ENCODE data around the gene CUX1. TPM values are rescaled to one million over a fixed set of nuclear protein-coding genes. Genes with fewer than 3 reads are reported as not detected.
"Not testable (repeated sequence)": the region's sequence is repeated elsewhere in the genome, so short reads cannot be mapped to it uniquely, and the experiment has no call there.

CUX1 gene
- total RNA-seq, 2 donors from 2014 or later, result 24.7 to 26.2 TPM

GRCh38 chr7:101996131-101996691 is 178.8 kb downstream of the CUX1 start:
- ATAC-seq (replicated peaks in 1 of 2) (no peak), DNase-seq (no peak)
- no peak overlapping the region for H3K4me3 Mint-ChIP-seq
- H3K27ac Mint-ChIP-seq, result no peak overlapping the region
- no peaks in the 10 kb centered on the region for H3K27me3 Mint-ChIP-seq (ENCODE audit: low read depth)
- H3K9me3 Mint-ChIP-seq, result no peaks in the 10 kb centered on the region
- H3K36me3 Mint-ChIP-seq (ENCODE audit: insufficient read depth in 2 of 2), result no peaks in the 10 kb centered on the region
- H3K4me1 Mint-ChIP-seq (ENCODE audit: low read depth), result peaks cover under 1% of the 10 kb centered on the region

GRCh38 chr7:101996876-101997275 is 179.4 kb downstream of the CUX1 start:
- DNase-seq, result no peak
- Mint-ChIP-seq H3K36me3 (ENCODE audit: insufficient read depth in 2 of 2) (no peaks in the 10 kb centered on the region), H3K9me3 (no peaks in the 10 kb centered on the region), H3K27me3 (ENCODE audit: low read depth) (no peaks in the 10 kb centered on the region), H3K27ac (no peak overlapping the region), H3K4me1 (ENCODE audit: low read depth) (no peaks in the 10 kb centered on the region), H3K4me3 (no peak overlapping the region)
- ATAC-seq (replicated peaks in 1 of 2), result no peak

GRCh38 chr7:101998029-101998905 is 180.8 kb downstream of the CUX1 start:
- no peak for ATAC-seq (replicated peaks in 1 of 2)
- H3K27ac Mint-ChIP-seq, result no peak overlapping the region
- no peaks in the 10 kb centered on the region for H3K4me1 Mint-ChIP-seq (ENCODE audit: low read depth)
- H3K36me3 Mint-ChIP-seq (ENCODE audit: insufficient read depth in 2 of 2), result no peaks in the 10 kb centered on the region
- H3K27me3 Mint-ChIP-seq (ENCODE audit: low read depth), result no peaks in the 10 kb centered on the region
- no peak for DNase-seq
- no peak overlapping the region for H3K4me3 Mint-ChIP-seq
- H3K9me3 Mint-ChIP-seq, result no peaks in the 10 kb centered on the region

GRCh38 chr7:101998906-101999240 is 181.4 kb downstream of the CUX1 start:
- no peaks in the 10 kb centered on the region for H3K4me1 Mint-ChIP-seq (ENCODE audit: low read depth)
- ATAC-seq (replicated peaks in 1 of 2) (no peak), DNase-seq (no peak)
- H3K27me3 Mint-ChIP-seq (ENCODE audit: low read depth), result no peaks in the 10 kb centered on the region
- no peaks in the 10 kb centered on the region for H3K36me3 Mint-ChIP-seq (ENCODE audit: insufficient read depth in 2 of 2)
- H3K9me3 Mint-ChIP-seq, result no peaks in the 10 kb centered on the region
- no peak overlapping the region for H3K27ac Mint-ChIP-seq
- no peak overlapping the region for H3K4me3 Mint-ChIP-seq

GRCh38 chr7:101999393-101999792 is 182.0 kb downstream of the CUX1 start:
- Mint-ChIP-seq H3K4me3 (no peak overlapping the region), H3K9me3 (no peaks in the 10 kb centered on the region)
- ATAC-seq (replicated peaks in 1 of 2), result no peak

GRCh38 chr7:102000123-102000522 is 182.7 kb downstream of the CUX1 start:
- DNase-seq (no peak), ATAC-seq (replicated peaks in 1 of 2) (no peak)
- H3K4me3 Mint-ChIP-seq, result no peak overlapping the region
- H3K36me3 Mint-ChIP-seq (ENCODE audit: insufficient read depth in 2 of 2), result no peaks in the 10 kb centered on the region
- no peaks in the 10 kb centered on the region for H3K27me3 Mint-ChIP-seq (ENCODE audit: low read depth)
- no peaks in the 10 kb centered on the region for H3K9me3 Mint-ChIP-seq
- H3K27ac Mint-ChIP-seq, result no peak overlapping the region
- no peaks in the 10 kb centered on the region for H3K4me1 Mint-ChIP-seq (ENCODE audit: low read depth)

More at GRCh38 chr7:101999393-101999792, 182.0 kb downstream of the CUX1 start:
- no peaks in the 10 kb centered on the region for H3K27me3 Mint-ChIP-seq (ENCODE audit: low read depth)
- H3K4me1 Mint-ChIP-seq (ENCODE audit: low read depth), result no peaks in the 10 kb centered on the region
- no peak overlapping the region for H3K27ac Mint-ChIP-seq
- DNase-seq, result no peak
- no peaks in the 10 kb centered on the region for H3K36me3 Mint-ChIP-seq (ENCODE audit: insufficient read depth in 2 of 2)

GRCh38 chr7:102004229-102004628 is 186.8 kb downstream of the CUX1 start:
- Mint-ChIP-seq H3K4me1 (ENCODE audit: low read depth) (no peaks in the 10 kb centered on the region), H3K4me3 (no peak overlapping the region), H3K36me3 (ENCODE audit: insufficient read depth in 2 of 2) (no peaks in the 10 kb centered on the region), H3K27ac (no peak overlapping the region), H3K27me3 (ENCODE audit: low read depth) (no peaks in the 10 kb centered on the region), H3K9me3 (no peaks in the 10 kb centered on the region)
- ATAC-seq (replicated peaks in 1 of 2) (no peak), DNase-seq (no peak)

GRCh38 chr7:102004848-102005247 is 187.4 kb downstream of the CUX1 start:
- DNase-seq (no peak), ATAC-seq (replicated peaks in 1 of 2) (no peak)
- no peak overlapping the region for H3K27ac Mint-ChIP-seq
- H3K36me3 Mint-ChIP-seq (ENCODE audit: insufficient read depth in 2 of 2), result no peaks in the 10 kb centered on the region
- H3K27me3 Mint-ChIP-seq (ENCODE audit: low read depth), result no peaks in the 10 kb centered on the region
- H3K4me1 Mint-ChIP-seq (ENCODE audit: low read depth), result no peaks in the 10 kb centered on the region
- no peaks in the 10 kb centered on the region for H3K9me3 Mint-ChIP-seq
- no peak overlapping the region for H3K4me3 Mint-ChIP-seq

GRCh38 chr7:102005933-102006480 is 188.6 kb downstream of the CUX1 start:
- no peaks in the 10 kb centered on the region for H3K9me3 Mint-ChIP-seq
- no peak overlapping the region for H3K4me3 Mint-ChIP-seq
- no peaks in the 10 kb centered on the region for H3K27me3 Mint-ChIP-seq (ENCODE audit: low read depth)
- H3K36me3 Mint-ChIP-seq (ENCODE audit: insufficient read depth in 2 of 2), result no peaks in the 10 kb centered on the region
- DNase-seq (no peak), ATAC-seq (replicated peaks in 1 of 2) (no peak)
- no peaks in the 10 kb centered on the region for H3K4me1 Mint-ChIP-seq (ENCODE audit: low read depth)
- H3K27ac Mint-ChIP-seq, result no peak overlapping the region

GRCh38 chr7:102006695-102007094 is 189.3 kb downstream of the CUX1 start:
- Mint-ChIP-seq H3K4me1 (ENCODE audit: low read depth) (no peaks in the 10 kb centered on the region), H3K4me3 (no peak overlapping the region), H3K36me3 (ENCODE audit: insufficient read depth in 2 of 2) (no peaks in the 10 kb centered on the region), H3K9me3 (no peaks in the 10 kb centered on the region), H3K27ac (no peak overlapping the region), H3K27me3 (ENCODE audit: low read depth) (no peaks in the 10 kb centered on the region)
- DNase-seq (no peak), ATAC-seq (replicated peaks in 1 of 2) (no peak)

- no peaks in the 10 kb centered on the region for H3K36me3 Mint-ChIP-seq (ENCODE audit: insufficient read depth in 2 of 2)
- no peak overlapping the region for H3K27ac Mint-ChIP-seq
- ATAC-seq (replicated peaks in 1 of 2) (no peak), DNase-seq (no peak)
- H3K27me3 Mint-ChIP-seq (ENCODE audit: low read depth), result no peaks in the 10 kb centered on the region
- no peaks in the 10 kb centered on the region for H3K4me1 Mint-ChIP-seq (ENCODE audit: low read depth)
- H3K9me3 Mint-ChIP-seq, result no peaks in the 10 kb centered on the region
- no peak overlapping the region for H3K4me3 Mint-ChIP-seq
These were observed 191.3 kb downstream of the CUX1 start for GRCh38 chr7:102008535-102009262.

- no peaks in the 10 kb centered on the region for H3K9me3 Mint-ChIP-seq
- ATAC-seq (replicated peaks in 1 of 2) (no peak), DNase-seq (no peak)
- H3K36me3 Mint-ChIP-seq (ENCODE audit: insufficient read depth in 2 of 2), result no peaks in the 10 kb centered on the region
- H3K27me3 Mint-ChIP-seq (ENCODE audit: low read depth), result no peaks in the 10 kb centered on the region
- H3K4me1 Mint-ChIP-seq (ENCODE audit: low read depth), result no peaks in the 10 kb centered on the region
- no peak overlapping the region for H3K4me3 Mint-ChIP-seq
- H3K27ac Mint-ChIP-seq, result no peak overlapping the region
These were observed 192.2 kb downstream of the CUX1 start for GRCh38 chr7:102009628-102010027.

- H3K27me3 Mint-ChIP-seq (ENCODE audit: low read depth); H3K4me1 Mint-ChIP-seq (ENCODE audit: low read depth); H3K4me3 Mint-ChIP-seq; H3K36me3 Mint-ChIP-seq (ENCODE audit: insufficient read depth in 2 of 2); H3K9me3 Mint-ChIP-seq; ATAC-seq (replicated peaks in 1 of 2); H3K27ac Mint-ChIP-seq; DNase-seq: not testable (repeated sequence)
These were observed 194.8 kb downstream of the CUX1 start for GRCh38 chr7:102012112-102012830.
